Measurements from ENCODE around the gene SLC25A1.

The SLC25A1 gene

DNA sequence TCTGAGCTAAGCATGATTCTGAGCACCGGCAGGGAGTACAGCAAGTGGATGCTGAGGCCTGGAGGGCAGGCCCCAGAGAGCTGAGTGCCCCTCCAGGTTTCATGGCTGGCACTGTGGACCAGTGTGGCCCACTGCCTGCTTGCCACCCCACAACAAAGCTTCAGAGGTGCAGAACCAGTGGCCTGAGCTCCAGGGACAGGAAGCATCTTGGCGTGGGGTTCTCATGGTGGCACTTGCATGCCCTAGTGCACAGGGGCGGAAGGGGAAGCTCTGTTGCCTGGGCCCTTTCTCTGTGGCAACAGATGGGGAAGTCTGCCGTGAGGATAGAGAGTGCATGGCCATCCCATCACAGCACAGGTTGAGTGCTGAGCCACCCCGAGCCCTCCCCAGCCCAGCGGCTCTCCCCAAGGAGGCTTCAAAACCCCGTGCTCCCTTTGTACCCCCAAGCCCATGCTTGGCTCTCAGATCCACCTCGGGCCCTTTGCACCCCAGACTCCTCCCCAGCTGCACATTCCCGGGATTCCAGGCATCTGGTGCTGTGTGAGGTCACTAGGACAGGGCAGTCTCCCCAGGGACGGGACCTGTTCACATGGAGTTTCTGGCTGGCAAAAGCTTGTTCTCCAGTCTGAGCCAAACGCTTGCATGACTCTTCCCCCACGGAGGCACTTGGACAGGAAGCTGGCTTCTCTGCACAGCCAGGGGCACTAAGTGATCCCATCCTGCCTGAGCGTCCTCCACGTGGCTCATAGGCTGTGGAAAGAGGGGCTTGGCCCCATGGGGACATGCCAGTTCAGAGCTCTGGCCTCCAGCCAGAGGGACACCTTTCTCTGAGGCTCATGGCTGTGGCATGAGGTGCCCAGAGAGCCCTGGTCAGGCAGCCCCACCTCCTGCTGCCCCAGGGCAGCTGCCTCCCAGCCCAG, 4.2 kb downstream of the SLC25A1 start:
- no peak for DNase-seq (ENCODE audit: low spot score)
- TF ChIP-seq, protein P1, sequence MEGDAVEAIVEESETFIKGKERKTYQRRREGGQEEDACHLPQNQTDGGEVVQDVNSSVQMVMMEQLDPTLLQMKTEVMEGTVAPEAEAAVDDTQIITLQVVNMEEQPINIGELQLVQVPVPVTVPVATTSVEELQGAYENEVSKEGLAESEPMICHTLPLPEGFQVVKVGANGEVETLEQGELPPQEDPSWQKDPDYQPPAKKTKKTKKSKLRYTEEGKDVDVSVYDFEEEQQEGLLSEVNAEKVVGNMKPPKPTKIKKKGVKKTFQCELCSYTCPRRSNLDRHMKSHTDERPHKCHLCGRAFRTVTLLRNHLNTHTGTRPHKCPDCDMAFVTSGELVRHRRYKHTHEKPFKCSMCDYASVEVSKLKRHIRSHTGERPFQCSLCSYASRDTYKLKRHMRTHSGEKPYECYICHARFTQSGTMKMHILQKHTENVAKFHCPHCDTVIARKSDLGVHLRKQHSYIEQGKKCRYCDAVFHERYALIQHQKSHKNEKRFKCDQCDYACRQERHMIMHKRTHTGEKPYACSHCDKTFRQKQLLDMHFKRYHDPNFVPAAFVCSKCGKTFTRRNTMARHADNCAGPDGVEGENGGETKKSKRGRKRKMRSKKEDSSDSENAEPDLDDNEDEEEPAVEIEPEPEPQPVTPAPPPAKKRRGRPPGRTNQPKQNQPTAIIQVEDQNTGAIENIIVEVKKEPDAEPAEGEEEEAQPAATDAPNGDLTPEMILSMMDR (IDR thresholded peaks at IDR 0.05; ENCODE audit: borderline replicate concordance, control extremely low read depth, extremely low read depth, insufficient read depth, missing control alignments): no peak
- in situ Hi-C loops (cut with MboI; ENCODE audit: low sequenced_read_pairs, unreplicated experiment): no loop called here

DNA sequence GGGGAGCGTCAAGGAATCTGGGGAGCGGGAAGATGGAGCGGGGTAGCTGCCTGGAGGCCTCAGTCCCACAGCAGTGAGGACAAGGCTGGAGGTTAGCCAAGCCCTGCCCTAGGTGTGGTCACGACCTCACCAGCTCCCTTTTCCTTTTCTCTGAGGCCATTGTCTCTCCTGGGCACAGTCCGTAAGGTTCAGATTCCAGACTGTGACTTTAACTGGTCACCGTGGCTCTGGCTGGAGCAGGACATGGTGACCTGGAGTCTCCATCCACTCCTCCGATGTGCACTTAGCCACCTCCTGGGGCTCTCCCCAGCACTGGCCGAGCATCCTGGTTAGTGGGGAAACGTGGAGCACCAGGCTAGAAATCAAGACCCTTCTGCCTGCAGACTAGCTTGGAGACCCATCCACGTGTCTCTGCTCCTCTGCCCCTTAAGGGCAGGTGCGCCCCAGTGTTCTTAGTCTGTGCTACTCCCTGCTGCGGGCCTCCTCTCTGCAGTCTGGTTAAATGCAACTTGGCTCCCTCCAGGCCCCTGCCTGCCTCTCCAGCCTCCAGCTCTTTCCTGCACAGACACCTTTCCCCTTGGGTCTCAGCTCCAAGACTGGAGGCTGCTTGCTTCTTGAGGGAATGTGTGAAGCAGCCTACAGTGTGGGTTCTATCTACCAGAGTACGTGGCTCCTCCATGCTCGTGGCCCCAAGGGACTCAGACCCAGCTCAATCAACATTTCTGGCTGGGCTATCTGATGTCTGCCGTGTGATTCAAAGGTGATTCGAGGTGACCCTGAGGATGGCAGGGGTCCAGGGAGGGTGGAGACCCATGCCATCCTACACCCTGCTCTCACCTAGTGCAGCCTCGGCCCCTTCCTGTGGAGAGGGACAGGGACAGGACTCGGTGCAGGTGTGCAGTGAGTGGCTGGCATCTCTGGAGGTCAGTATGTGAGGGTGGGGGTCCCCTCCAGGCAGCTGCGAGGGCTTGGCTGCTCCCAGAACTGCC, 5.2 kb downstream of the SLC25A1 start:
- TF ChIP-seq, protein P1 (IDR thresholded peaks at IDR 0.05; ENCODE audit: borderline replicate concordance, control extremely low read depth, extremely low read depth, insufficient read depth, missing control alignments): no peak
- in situ Hi-C loops (cut with MboI; ENCODE audit: low sequenced_read_pairs, unreplicated experiment): no loop called here
- no peak for DNase-seq (ENCODE audit: low spot score)

DNA sequence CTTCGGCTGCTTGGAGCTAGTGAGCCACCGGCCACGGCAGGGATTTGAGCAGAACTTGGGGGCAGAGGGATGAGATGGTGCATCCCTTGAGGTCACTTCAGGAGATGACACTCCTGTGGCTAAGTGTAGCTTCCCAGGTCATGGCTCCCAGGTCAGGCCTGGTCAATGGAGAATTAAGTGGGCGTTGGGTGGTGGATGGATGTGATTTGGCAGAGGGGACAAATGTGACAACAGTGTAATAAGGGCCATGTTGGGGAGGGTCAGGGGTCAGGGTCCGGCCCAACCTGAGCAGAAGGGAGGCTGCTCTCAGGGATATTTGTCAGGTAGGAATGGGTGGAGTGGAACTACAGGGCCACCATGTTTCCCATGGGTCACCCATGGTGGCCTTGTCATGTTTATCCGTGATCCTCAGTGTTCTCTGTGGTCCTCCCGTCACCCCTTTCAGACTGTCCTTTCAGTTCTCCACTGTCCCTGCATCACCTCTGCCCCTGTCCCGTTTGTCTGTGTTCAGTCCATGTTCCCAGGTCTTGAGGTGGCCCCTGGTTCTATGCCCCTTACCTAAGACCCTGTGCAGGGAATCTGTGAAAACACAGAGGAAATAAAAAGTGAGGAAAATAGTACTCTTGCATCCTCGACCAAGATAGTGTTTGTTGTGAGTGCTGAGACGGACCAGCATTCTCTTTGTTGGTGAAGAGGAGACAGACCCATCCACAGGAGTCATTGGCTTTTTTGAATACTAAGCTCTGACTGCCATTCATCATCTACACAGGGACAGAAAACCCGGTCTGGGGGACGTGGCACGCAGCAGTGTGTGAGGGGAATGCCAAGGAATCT, 6.1 kb downstream of the SLC25A1 start:
- DNase-seq (ENCODE audit: low spot score): no peak
- TF ChIP-seq, protein P1 (IDR thresholded peaks at IDR 0.05; ENCODE audit: borderline replicate concordance, control extremely low read depth, extremely low read depth, insufficient read depth, missing control alignments): no peak
- in situ Hi-C loops (cut with MboI; ENCODE audit: low sequenced_read_pairs, unreplicated experiment): no loop called here

DNA sequence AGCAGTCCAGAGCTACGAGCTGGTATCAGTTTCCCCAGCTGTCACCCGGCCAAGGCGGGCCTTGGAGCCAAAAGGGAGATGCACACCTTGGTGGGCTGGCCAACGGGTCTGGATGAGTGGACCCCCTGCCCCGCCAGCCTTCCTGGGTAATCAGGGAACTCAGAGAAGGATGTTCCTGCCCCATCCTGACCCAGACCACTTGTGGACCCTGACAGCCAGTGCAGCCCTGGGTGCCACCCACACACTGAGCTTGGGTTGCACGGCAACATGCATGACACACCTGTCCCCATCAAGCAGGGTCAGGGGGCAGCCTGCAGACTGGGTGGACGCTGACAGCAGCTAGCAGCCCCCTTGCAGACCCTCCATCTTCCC, 8.6 kb downstream of the SLC25A1 start:
- TF ChIP-seq, protein P1 (IDR thresholded peaks at IDR 0.05; ENCODE audit: borderline replicate concordance, control extremely low read depth, extremely low read depth, insufficient read depth, missing control alignments): no peak
- in situ Hi-C loops (cut with MboI; ENCODE audit: low sequenced_read_pairs, unreplicated experiment): no loop called here
- DNase-seq (ENCODE audit: low spot score): no peak

DNA sequence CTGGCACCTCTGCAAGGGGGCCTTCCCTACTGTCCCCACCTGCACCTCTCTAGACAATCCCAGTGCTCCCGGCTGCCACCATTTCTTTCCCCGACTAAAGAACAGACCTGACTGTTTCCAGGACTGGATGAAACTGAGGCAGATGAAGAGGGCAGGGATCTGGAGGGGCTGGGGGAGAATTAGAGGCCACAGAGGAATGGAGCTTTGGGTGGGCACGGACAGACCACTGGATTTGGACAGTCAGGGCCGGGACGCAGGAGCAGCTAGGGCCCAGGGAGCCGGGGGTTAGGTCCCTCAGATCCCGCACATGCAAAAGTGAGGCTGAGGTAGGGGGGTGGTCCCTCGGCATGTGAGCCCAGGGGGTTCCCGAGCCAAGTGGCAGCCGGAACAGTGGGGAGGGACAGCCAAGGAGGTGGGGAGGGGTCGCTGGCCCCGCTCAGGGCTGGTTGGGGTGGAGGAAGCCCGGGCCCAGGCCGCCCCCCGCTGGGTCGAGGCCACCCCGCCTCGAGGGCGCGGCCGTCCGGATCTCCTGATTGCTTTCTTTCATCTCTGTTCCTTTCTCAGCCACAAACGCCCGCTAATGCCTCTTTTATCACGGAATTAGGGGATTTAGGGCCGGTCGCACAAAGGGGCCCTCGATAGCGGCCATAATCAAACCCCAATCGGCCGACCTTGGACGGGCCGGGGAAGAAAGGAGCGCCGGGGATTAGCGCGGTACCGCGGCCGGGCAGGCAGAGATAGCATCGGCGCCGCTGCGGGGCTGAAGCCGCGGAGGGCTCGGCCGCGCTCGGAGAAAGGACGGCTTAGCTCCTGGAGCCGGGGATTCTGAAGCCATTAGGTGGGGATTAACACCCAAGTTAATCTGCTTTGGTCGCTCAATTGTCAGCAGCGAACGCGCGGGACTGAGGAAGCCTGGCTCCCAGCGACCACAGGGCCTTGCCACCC, 9.3 kb downstream of the SLC25A1 start:
- no peak for DNase-seq (ENCODE audit: low spot score)
- TF ChIP-seq, protein P1 (IDR thresholded peaks at IDR 0.05; ENCODE audit: borderline replicate concordance, control extremely low read depth, extremely low read depth, insufficient read depth, missing control alignments): no peak
- in situ Hi-C loops (cut with MboI; ENCODE audit: low sequenced_read_pairs, unreplicated experiment): no loop called here

Data from GM13976 (cell line).